Stimulated activated naive CD8-positive, alpha-beta T cell treated with anti-CD3 and anti-CD28 coated beads, Interleukin-15, Interleukin-2, amounts not matched to agents 100 U/mL and 50 U/mL, for 24 hours (primary cell): Measurements from ENCODE around the gene TNFRSF6B.
A peak's percentile ranks its signal among the peaks of the same experiment; 100 is the strongest.

ENCODE experiments used
- ATAC-seq: fragments of 150-1000 bp; cut with Tn5 transposase; one replicate; pipeline ENCODE4 v1.10.0; 2021
- DNase-seq: peaks from one replicate; pipeline ENCODE4 v3.0.0; 2021

The TNFRSF6B gene

GRCh38 chr20:63697868-63698545 lies 1.6 kb downstream of the TNFRSF6B start:
- no peak for ATAC-seq
- DNase-seq, result no peak

- ATAC-seq, result peak; percentile 57
- peak; percentile 73 for DNase-seq
Measured at GRCh38 chr20:63698739-63699465, 2.5 kb downstream of the TNFRSF6B start.

- DNase-seq (no peak), ATAC-seq (no peak)
Measured at GRCh38 chr20:63699466-63700198, 3.2 kb downstream of the TNFRSF6B start.

GRCh38 chr20:63700199-63701050 lies 4.0 kb downstream of the TNFRSF6B start:
- DNase-seq, result no peak
- no peak for ATAC-seq

- no peak for DNase-seq
- no peak for ATAC-seq
Measured at GRCh38 chr20:63701051-63701328, 4.5 kb downstream of the TNFRSF6B start.

GRCh38 chr20:63701329-63702035 lies 5.0 kb downstream of the TNFRSF6B start:
- DNase-seq (no peak), ATAC-seq (no peak)

- no peak for ATAC-seq
Measured at GRCh38 chr20:63702036-63702665, 5.7 kb downstream of the TNFRSF6B start.

GRCh38 chr20:63702751-63703470 lies 6.5 kb downstream of the TNFRSF6B start:
- ATAC-seq (no peak), DNase-seq (no peak)

More at GRCh38 chr20:63702036-63702665, 5.7 kb downstream of the TNFRSF6B start:
- DNase-seq, result no peak

- no peak for DNase-seq
- ATAC-seq, result no peak
Measured at GRCh38 chr20:63703471-63703975, 7.1 kb downstream of the TNFRSF6B start.

GRCh38 chr20:63703976-63704748 lies 7.7 kb downstream of the TNFRSF6B start:
- DNase-seq (no peak), ATAC-seq (no peak)

- no peak for DNase-seq
- ATAC-seq, result no peak
Measured at GRCh38 chr20:63704749-63705117, 8.3 kb downstream of the TNFRSF6B start.

GRCh38 chr20:63705232-63706026 lies 9.0 kb downstream of the TNFRSF6B start:
- DNase-seq (no peak), ATAC-seq (no peak)

GRCh38 chr20:63706027-63706695 lies 9.7 kb downstream of the TNFRSF6B start:
- ATAC-seq, result no peak
- DNase-seq, result no peak

GRCh38 chr20:63706852-63707557 lies 10.6 kb downstream of the TNFRSF6B start:
- DNase-seq, result peak; percentile 70
- ATAC-seq, result peak; percentile 50

- ATAC-seq (peak; percentile 90), DNase-seq (peak; percentile 90)
Measured at GRCh38 chr20:63707558-63708300, 11.3 kb downstream of the TNFRSF6B start, which contains the start of the genes ARFRP1 and ZGPAT. Gene ARFRP1, minus strand, starts transcription at chr20:63707976. Its CDS starts 885 bp downstream, at chr20:63707091. Gene ZGPAT, plus strand, starts transcription at chr20:63708039. Its CDS starts 542 bp downstream, at chr20:63708581.
